WERI-Rb-1 (cell line): Measurements from ENCODE around the gene UCHL3.

Source experiments
- DNase-seq: peaks from one replicate; pipeline ENCODE4 v3.0.0-alpha.2; 2020
- H3K27ac ChIP-seq: fragments of 250-450 bp; sonication (Bioruptor Pico); 2 replicates; pipeline ENCODE4 v1.5.1; 2020; ENCODE audit warnings: mild to moderate bottlenecking, moderate library complexity
- H3K27me3 ChIP-seq: fragments of 250-450 bp; sonication (Bioruptor Pico); 2 replicates; pipeline ENCODE4 v1.5.1; 2021; ENCODE audit warnings: mild to moderate bottlenecking, low read depth, moderate library complexity; ENCODE audit not compliant: insufficient read depth, severe bottlenecking
- H3K36me3 ChIP-seq: fragments of 250-450 bp; sonication (Bioruptor Pico); 2 replicates; pipeline ENCODE4 v1.5.1; 2020; ENCODE audit warnings: mild to moderate bottlenecking, moderate library complexity
- H3K4me3 ChIP-seq: 2 replicates; pipeline ENCODE4 v1.5.1; 2011; ENCODE audit warnings: low read depth, mild to moderate bottlenecking, control low read depth, low read length
- H3K9me3 ChIP-seq: fragments of 250-450 bp; sonication (Bioruptor Pico); 2 replicates; pipeline ENCODE4 v1.5.1; 2021; ENCODE audit warnings: mild to moderate bottlenecking, moderate library complexity; ENCODE audit not compliant: severe bottlenecking
- CTCF ChIP-seq: IDR thresholded peaks from 2 replicates; pipeline ENCODE4 v1.5.1; 2011; ENCODE audit warnings: low read depth, mild to moderate bottlenecking, control low read depth, inconsistent platforms, low read length

The UCHL3 gene

GRCh38 chr13:75618308-75618707, 68.7 kb downstream of the UCHL3 start:
- Histone ChIP-seq H3K4me3 (no peak overlapping the region), H3K9me3 (no peaks in the 10 kb centered on the region), H3K36me3 (no peaks in the 10 kb centered on the region), H3K27ac (no peak overlapping the region), H3K27me3 (no peaks in the 10 kb centered on the region)
- no peak for TF ChIP-seq CTCF
- no peak for DNase-seq

GRCh38 chr13:75620020-75620419, 70.4 kb downstream of the UCHL3 start:
- no peak for DNase-seq

GRCh38 chr13:75621147-75621546, 71.6 kb downstream of the UCHL3 start:
- no peaks in the 10 kb centered on the region for H3K36me3 ChIP-seq
- TF ChIP-seq CTCF, result no peak
- H3K27ac ChIP-seq, result no peak overlapping the region
- DNase-seq, result no peak
- no peaks in the 10 kb centered on the region for H3K27me3 ChIP-seq
- H3K4me3 ChIP-seq, result no peak overlapping the region
- no peaks in the 10 kb centered on the region for H3K9me3 ChIP-seq

More at GRCh38 chr13:75620020-75620419, 70.4 kb downstream of the UCHL3 start:
- Histone ChIP-seq H3K4me3 (no peak overlapping the region), H3K27me3 (no peaks in the 10 kb centered on the region), H3K9me3 (no peaks in the 10 kb centered on the region), H3K36me3 (no peaks in the 10 kb centered on the region), H3K27ac (no peak overlapping the region)
- no peak for TF ChIP-seq CTCF

- TF ChIP-seq CTCF, result no peak
- H3K27ac ChIP-seq, result no peak overlapping the region
These were observed 79.2 kb downstream of the UCHL3 start for GRCh38 chr13:75628801-75629200.

GRCh38 chr13:75633285-75633684, 83.7 kb downstream of the UCHL3 start:
- TF ChIP-seq CTCF, result no peak
- H3K36me3 ChIP-seq, result no peaks in the 10 kb centered on the region
- no peak for DNase-seq

More at GRCh38 chr13:75628801-75629200, 79.2 kb downstream of the UCHL3 start:
- no peak overlapping the region for H3K4me3 ChIP-seq
- no peaks in the 10 kb centered on the region for H3K36me3 ChIP-seq
- H3K27me3 ChIP-seq, result no peaks in the 10 kb centered on the region
- H3K9me3 ChIP-seq, result no peaks in the 10 kb centered on the region
- no peak for DNase-seq

GRCh38 chr13:75635101-75635827, 85.7 kb downstream of the UCHL3 start:
- no peak for TF ChIP-seq CTCF
- no peaks in the 10 kb centered on the region for H3K36me3 ChIP-seq
- H3K4me3 ChIP-seq, result no peak overlapping the region
- no peak overlapping the region for H3K27ac ChIP-seq
- no peaks in the 10 kb centered on the region for H3K9me3 ChIP-seq
- DNase-seq, result no peak
- no peaks in the 10 kb centered on the region for H3K27me3 ChIP-seq

More at GRCh38 chr13:75633285-75633684, 83.7 kb downstream of the UCHL3 start:
- Histone ChIP-seq H3K27ac (no peak overlapping the region), H3K27me3 (no peaks in the 10 kb centered on the region), H3K4me3 (no peak overlapping the region), H3K9me3 (no peaks in the 10 kb centered on the region)
